Adrenal gland (tissue), 12 donors: ENCODE measurements around the gene PAQR5. TPM values are rescaled to one million over a fixed set of nuclear protein-coding genes. Genes with fewer than 3 reads are reported as not detected.

Experiments used
- DNase-seq, 7 donors: peaks; one replicate each; pipeline ENCODE4 v3.0.0-alpha.2; 2019 to 2020
- H3K27ac ChIP-seq, 5 donors: fragments of 200-600 bp; sonication (generic) in 4 of 5; 1 replicate in 3 of 5; 2 replicates in 2 of 5; pipeline versions ENCODE4 v1.5.1 to v1.8.0; 2016 to 2020; ENCODE audit warnings: mild to moderate bottlenecking in 1 of 5
- H3K27me3 ChIP-seq: fragments of 200-600 bp; 2 replicates; pipeline ENCODE4 v1.8.0; 2021
- H3K36me3 ChIP-seq, 2 donors: fragments of 200-600 bp; replicated peaks in 1 of 2; 1 replicate in 1 of 2; 2 replicates in 1 of 2; pipeline versions ENCODE4 v1.5.1 to v1.8.0; 2018 to 2022
- H3K4me1 ChIP-seq, 2 donors: fragments of 200-600 bp; replicated peaks in 1 of 2; 1 replicate in 1 of 2; 2 replicates in 1 of 2; pipeline versions ENCODE4 v1.5.1 to v1.8.0; 2018 to 2021
- H3K4me3 ChIP-seq, 4 donors: fragments of 200-600 bp; sonication (generic) in 3 of 4; one replicate each; pipeline ENCODE4 v1.5.1; 2016 to 2018
- H3K9me3 ChIP-seq, 3 donors: fragments of 200-600 bp; sonication (generic) in 1 of 3; replicated peaks in 1 of 3; 1 replicate in 2 of 3; 2 replicates in 1 of 3; pipeline versions ENCODE4 v1.5.1 to v1.8.0; 2016 to 2021
- CTCF ChIP-seq, 6 experiments: fragments of 450-650 bp in 4 of 6; fragments of 200-600 bp in 2 of 6; sonication (generic) in 1 of 6; IDR thresholded peaks; 1 replicate in 5 of 6; 2 replicates in 1 of 6; pipeline versions ENCODE4 v1.5.1 to v1.8.0; 2016 to 2021; ENCODE audit warnings: antibody characterized with exemption in 6 of 6, mild to moderate bottlenecking in 2 of 6, moderate library complexity in 1 of 6
- POLR2A ChIP-seq, 2 donors: fragments of 450-650 bp; IDR thresholded peaks; one replicate each; pipeline ENCODE4 v1.6.1; 2017; ENCODE audit warnings: antibody characterized with exemption in 2 of 2, mild to moderate bottlenecking in 2 of 2, moderate library complexity in 1 of 2
- WGBS, 4 donors: extraction: QIAGEN DNeasy Blood & Tissue Kit in 2 of 4; methylation state at CpG; one replicate each; pipeline versions ENCODE4 v1.1.5 to v1.1.7; 2013 to 2017; 5-methylcytosine and 5-hydroxymethylcytosine counted together
- intact Hi-C, 2 donors: fragments of 100-400 bp; cut with DNase I; formaldehyde crosslinking; loops; one replicate each; pipeline versions ENCODE4 v1.14.1 to v1.15.0; 2022 to 2023
- polyA plus RNA-seq, 3 donors: library from polyadenylated mRNA; stranded (reverse); fragments of 200-250 nt in 2 of 3; fragments of 350-450 nt in 1 of 3; fragmentation: Illumina TruSeq in 1 of 3; extraction: RNeasy Lipid Tissue Mini Kit (QIAGEN cat#74804) in 1 of 3; gene quantifications; one replicate each; pipeline ENCODE4 v1.2.3, GENCODE V29; 2013 to 2014
- total RNA-seq, 9 donors: library from RNA; depleted of rRNA in 4 of 9; stranded (reverse); fragments of >200 nt in 4 of 9; fragments of 120-200 nt in 1 of 9; fragmentation: NEBNext Ultra II Directional in 1 of 9; extraction: Animal tissue kit (Norgen Biotek cat#: 25700) in 1 of 9; gene quantifications; one replicate each; pipeline versions ENCODE4 v1.1.0 to v1.2.4, GENCODE V29; 2013 to 2023
- donor health status: healthy with polysubstance abuse.
- donor health status: Bipolar disorder and iron deficiency.
- donor health status: DM: yes; HTN: yes; CAD: no.
- donor health status: DM: no; HTN: no; CAD: no.
- donor health status: DM: no; HTN: no; CAD: no.
- donor health status: DM: yes; HTN: yes; CAD: no.

PAQR5 gene
- total and polyA plus RNA-seq, 12 donors: 11.7 to 78.2 (median 39.7) TPM

- TF ChIP-seq POLR2A (IDR thresholded peaks at IDR 0.05) (no peak), CTCF (IDR thresholded peaks at IDR 0.05) (no peak)
- DNase-seq: peak in 1 of 7 donors; percentile 14
- intact Hi-C loops: no loop called here
- WGBS, 4 donors: 82 to 90% (median 83%) methylated on average over 6 of the region's 6 CpGs
- Histone ChIP-seq H3K27me3 (no peaks in the 10 kb centered on the region), H3K27ac (no peak overlapping the region), H3K9me3 (no peaks in the 10 kb centered on the region), H3K4me3 (no peak overlapping the region), H3K4me1 (peaks cover 10 to 12% of the 10 kb centered on the region in 2 donors), H3K36me3 (no peaks in the 10 kb centered on the region)
These were observed 15.4 kb downstream of the PAQR5 start for GRCh38 chr15:69314131-69314530.

- DNase-seq: no peak
- 84 to 95% (median 92%) methylated on average over 7 to 8 of the region's 8 CpGs for WGBS, 4 donors
These were observed 16.0 kb downstream of the PAQR5 start for GRCh38 chr15:69314736-69315135.

GRCh38 chr15:69315402-69316110 lies 16.8 kb downstream of the PAQR5 start:
- intact Hi-C loops: no loop called here
- no peak for TF ChIP-seq CTCF (IDR thresholded peaks at IDR 0.05)
- no peak for TF ChIP-seq POLR2A (IDR thresholded peaks at IDR 0.05)
- 63 to 72% (median 67%) methylated on average over 9 of the region's 9 CpGs for WGBS, 4 donors
- Histone ChIP-seq H3K36me3 (no peaks in the 10 kb centered on the region), H3K4me1 (peaks cover 10 to 12% of the 10 kb centered on the region in 2 donors), H3K27me3 (no peaks in the 10 kb centered on the region), H3K9me3 (no peaks in the 10 kb centered on the region), H3K4me3 (no peak overlapping the region), H3K27ac (peak overlapping the region in 1 of 5 donors; percentile 30)
- DNase-seq: peak in 1 of 7 donors; percentile 12

More at GRCh38 chr15:69314736-69315135, 16.0 kb downstream of the PAQR5 start:
- Histone ChIP-seq H3K27me3 (no peaks in the 10 kb centered on the region), H3K27ac (no peak overlapping the region), H3K9me3 (no peaks in the 10 kb centered on the region), H3K36me3 (no peaks in the 10 kb centered on the region), H3K4me1 (peaks cover 10 to 12% of the 10 kb centered on the region in 2 donors), H3K4me3 (no peak overlapping the region)
- intact Hi-C loops: no loop called here
- TF ChIP-seq POLR2A (IDR thresholded peaks at IDR 0.05): no peak
- no peak for TF ChIP-seq CTCF (IDR thresholded peaks at IDR 0.05)

GRCh38 chr15:69316291-69316690 lies 17.6 kb downstream of the PAQR5 start:
- no peak for TF ChIP-seq CTCF (IDR thresholded peaks at IDR 0.05)
- TF ChIP-seq POLR2A (IDR thresholded peaks at IDR 0.05): no peak
- Histone ChIP-seq H3K36me3 (no peaks in the 10 kb centered on the region), H3K4me1 (peaks cover 10 to 12% of the 10 kb centered on the region in 2 donors), H3K9me3 (no peaks in the 10 kb centered on the region), H3K27ac (no peak overlapping the region), H3K27me3 (no peaks in the 10 kb centered on the region), H3K4me3 (no peak overlapping the region)
- 83 to 91% (median 89%) methylated on average over 8 of the region's 8 CpGs for WGBS, 4 donors
- intact Hi-C loops: no loop called here
- DNase-seq: no peak
